ENCODE results near the gene TRIM71. TPM values are rescaled to one million over a fixed set of nuclear protein-coding genes. Genes with fewer than 3 reads are reported as not detected.

Gene TRIM71
- total RNA-seq (1 to 10 TPM in 1 of 5 donors, under 1 TPM in 1, not detected in 3; under 0.01 to 2.8 TPM), polyA plus RNA-seq (under 1 TPM; 0.05 to 0.15 (median 0.12) TPM)
- long read RNA-seq, donor 1 = 0 reads
- long read RNA-seq, donor 2 = 0 reads
- long read RNA-seq, donor 3 = 0 reads
- long read RNA-seq, donor 4 = 0 reads
- long read RNA-seq, donor 5 = 0 reads
- long read RNA-seq, donor 6 = 0 reads
- long read RNA-seq, donor 7 = 0 reads
- long read RNA-seq, donor 8 = 0 reads
- long read RNA-seq, donor 9, full-length matches to known transcripts = 1 of 1 reads
- long read RNA-seq, donor 9, partial matches to known transcripts = 0 of 1 reads
- long read RNA-seq, donor 9, other reads (novel, unspliced or antisense) = 0 of 1 reads
- long read RNA-seq, donor 10 = 0 reads

- Histone ChIP-seq H3K27ac (no peak within 1 kb of the TSS), H3K27me3 (peaks cover 22 to 75% (median 70%) of the 10 kb centered on the region in 3 donors), H3K9me3 (peaks cover 0 to 17% (median 5%) of the 10 kb centered on the region in 4 donors), H3K4me1 (peaks cover 27 to 43% (median 36%) of the 10 kb centered on the region in 4 donors), H3K4me3 (peak within 1 kb of the TSS; percentile 42 to 67 (median 54)), H3K36me3 (no peaks in the 10 kb centered on the region)
- intact Hi-C loops (cut with DNase I; ENCODE audit: low total_unique reads) = no loop called here
- 1 to 3% (median 2%) methylated on average over 39 to 59 of the region's 59 CpGs for WGBS, 5 donors
- no peak for DNase-seq
- TF ChIP-seq POLR2AphosphoS5 (IDR thresholded peaks at IDR 0.05) (no peak), CTCF (IDR thresholded peaks at IDR 0.05) (no peak), POLR2A (IDR thresholded peaks at IDR 0.05) (no peak), EP300 (IDR thresholded peaks at IDR 0.05) (no peak)
Measured at GRCh38 chr3:32817558-32818228, at the start of gene TRIM71. Gene TRIM71 (plus strand): TSS chr3:32817997. CDS start chr3:32818081, 84 bp downstream.

GRCh38 chr3:32778389-32778788 lies 39.4 kb upstream of the TRIM71 start:
- H3K9me3 ChIP-seq = no peaks in the 10 kb centered on the region
- no peak overlapping the region for H3K27ac ChIP-seq
- DNase-seq = no peak
- TF ChIP-seq POLR2A (IDR thresholded peaks at IDR 0.05) (no peak), POLR2AphosphoS5 (IDR thresholded peaks at IDR 0.05) (no peak), CTCF (IDR thresholded peaks at IDR 0.05) (no peak), EP300 (IDR thresholded peaks at IDR 0.05) (no peak)
- peaks cover 8 to 18% (median 15%) of the 10 kb centered on the region in 4 donors for H3K4me1 ChIP-seq
- no peak overlapping the region for H3K4me3 ChIP-seq
- WGBS, 5 donors = 84 to 92% (median 88%) methylated on average over 2 to 4 of the region's 4 CpGs
- peaks cover 5 to 34% (median 29%) of the 10 kb centered on the region in 4 donors for H3K36me3 ChIP-seq
- intact Hi-C loops (cut with DNase I; ENCODE audit: low total_unique reads) = no loop called here
- H3K27me3 ChIP-seq = no peaks in the 10 kb centered on the region

DNA sequence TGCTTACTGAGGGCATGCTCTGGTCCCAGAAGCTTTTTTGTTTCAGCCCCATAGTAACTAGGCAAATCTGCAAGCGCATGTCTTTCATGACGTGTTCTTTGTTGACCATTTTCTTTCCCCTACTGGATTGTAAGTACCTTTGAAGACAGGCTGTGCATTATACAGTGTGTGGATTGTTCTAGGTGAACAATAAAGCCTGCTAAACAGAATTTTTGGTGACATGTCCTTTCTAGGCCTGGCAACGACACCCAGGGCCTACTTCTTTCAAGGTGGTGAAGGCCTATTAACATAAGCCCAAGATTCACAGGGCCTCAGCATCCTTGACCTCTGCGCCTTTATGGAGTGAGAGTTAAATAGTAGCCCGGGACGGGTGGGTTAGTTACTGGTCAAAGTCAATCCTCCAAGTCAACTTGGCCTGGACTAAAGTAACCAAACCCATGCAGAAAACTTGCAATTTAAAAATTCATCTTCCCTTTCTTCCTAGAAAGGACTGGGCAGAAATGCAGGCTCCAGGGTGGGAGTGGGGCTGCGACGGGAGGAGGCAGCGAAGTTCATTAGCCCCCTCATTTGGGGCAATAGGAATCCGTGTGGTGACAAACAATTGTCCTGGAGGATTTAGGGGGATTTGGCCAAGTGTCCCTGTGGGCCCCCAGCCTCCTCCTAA lies 37.6 kb upstream of the TRIM71 start:
- H3K4me1 ChIP-seq = peaks cover 8 to 18% (median 15%) of the 10 kb centered on the region in 4 donors
- H3K4me3 ChIP-seq = peak overlapping the region; percentile 47 to 73 (median 64)
- H3K27ac ChIP-seq = no peak overlapping the region
- TF ChIP-seq EP300 (IDR thresholded peaks at IDR 0.05) (no peak), CTCF (IDR thresholded peaks at IDR 0.05) (no peak), POLR2AphosphoS5 (IDR thresholded peaks at IDR 0.05) (no peak), POLR2A (IDR thresholded peaks at IDR 0.05) (no peak)
- H3K27me3 ChIP-seq = no peaks in the 10 kb centered on the region
- intact Hi-C loops (cut with DNase I; ENCODE audit: low total_unique reads) = no loop called here
- 87 to 90% (median 88%) methylated on average over 10 of the region's 10 CpGs for WGBS, 5 donors
- no peaks in the 10 kb centered on the region for H3K9me3 ChIP-seq
- H3K36me3 ChIP-seq = peaks cover 0 to 16% (median 11%) of the 10 kb centered on the region in 4 donors
- no peak for DNase-seq

GRCh38 chr3:32780735-32781210 lies 37.0 kb upstream of the TRIM71 start:
- no peaks in the 10 kb centered on the region for H3K9me3 ChIP-seq
- H3K27me3 ChIP-seq = no peaks in the 10 kb centered on the region
- H3K36me3 ChIP-seq = peaks cover 0 to 10% (median 6%) of the 10 kb centered on the region in 4 donors
- H3K4me1 ChIP-seq = peaks cover 8 to 18% (median 15%) of the 10 kb centered on the region in 4 donors
- no peak for TF ChIP-seq POLR2A (IDR thresholded peaks at IDR 0.05)
- no peak for TF ChIP-seq EP300 (IDR thresholded peaks at IDR 0.05)
- no peak for TF ChIP-seq POLR2AphosphoS5 (IDR thresholded peaks at IDR 0.05)
- 3 to 11% (median 5%) methylated on average over 23 to 36 of the region's 36 CpGs for WGBS, 5 donors
- intact Hi-C loops (cut with DNase I; ENCODE audit: low total_unique reads) = no loop called here
- H3K4me3 ChIP-seq = peak overlapping the region; percentile 47 to 73 (median 64)
- peak; percentile 50 to 88 for DNase-seq
- peak overlapping the region in 2 of 5 donors; percentile 33 to 36 for H3K27ac ChIP-seq
